Memory B cell (primary cell): ENCODE measurements around the gene AMOTL2.

Experiments
- ATAC-seq: fragments of 150-1000 bp; cut with Tn5 transposase; 2 replicates; pipeline ENCODE4 v1.10.0; 2021; ENCODE audit warnings: low read depth, mild to moderate bottlenecking, moderate library complexity
- DNase-seq, 2 donors: peaks; one replicate each; pipeline ENCODE4 v3.0.0; 2022; ENCODE audit warnings: low spot score in 2 of 2
- H3K27ac Mint-ChIP-seq: one replicate; pipeline ENCODE4 v1.8.0; 2022; ENCODE audit warnings: mild to moderate bottlenecking, moderate library complexity, mixed read lengths
- H3K27me3 Mint-ChIP-seq: one replicate; pipeline ENCODE4 v1.8.0; 2022; ENCODE audit warnings: mixed read lengths
- H3K36me3 Mint-ChIP-seq: one replicate; pipeline ENCODE4 v1.8.0; 2022; ENCODE audit warnings: mild to moderate bottlenecking, mixed read lengths
- H3K4me1 Mint-ChIP-seq: one replicate; pipeline ENCODE4 v1.8.0; 2022; ENCODE audit warnings: mixed read lengths
- H3K4me3 Mint-ChIP-seq: one replicate; pipeline ENCODE4 v1.8.0; 2022; ENCODE audit warnings: mild to moderate bottlenecking, moderate library complexity, mixed read lengths
- H3K9me3 Mint-ChIP-seq: one replicate; pipeline ENCODE4 v1.8.0; 2022; ENCODE audit warnings: mixed read lengths

AMOTL2 gene

DNA sequence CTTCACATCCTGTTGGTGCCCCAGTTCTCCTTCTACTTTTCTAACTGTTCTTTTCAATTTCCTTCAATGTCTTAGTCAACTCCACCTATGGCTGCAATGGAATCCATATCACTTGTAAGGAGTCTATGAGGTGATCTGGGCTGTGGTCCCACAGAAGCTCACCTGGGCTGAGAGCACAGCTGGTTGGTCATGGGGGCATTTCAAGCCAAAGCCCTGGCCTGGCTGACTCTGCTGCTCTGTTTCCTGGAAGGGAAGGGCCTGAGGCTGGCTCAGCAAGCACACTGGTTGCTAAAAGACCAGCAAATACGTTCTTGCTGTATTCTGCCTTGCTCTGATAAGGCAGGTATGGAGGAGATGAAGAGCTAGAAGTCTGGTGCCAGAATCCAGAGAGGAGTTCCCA is 29.0 kb downstream of the AMOTL2 start:
- Mint-ChIP-seq H3K27me3 (peaks cover 5% of the 10 kb centered on the region), H3K36me3 (no peaks in the 10 kb centered on the region), H3K4me3 (no peak overlapping the region), H3K9me3 (peaks cover 5% of the 10 kb centered on the region), H3K27ac (no peak overlapping the region), H3K4me1 (peaks cover 3% of the 10 kb centered on the region)
- no peak for DNase-seq
- no peak for ATAC-seq

DNA sequence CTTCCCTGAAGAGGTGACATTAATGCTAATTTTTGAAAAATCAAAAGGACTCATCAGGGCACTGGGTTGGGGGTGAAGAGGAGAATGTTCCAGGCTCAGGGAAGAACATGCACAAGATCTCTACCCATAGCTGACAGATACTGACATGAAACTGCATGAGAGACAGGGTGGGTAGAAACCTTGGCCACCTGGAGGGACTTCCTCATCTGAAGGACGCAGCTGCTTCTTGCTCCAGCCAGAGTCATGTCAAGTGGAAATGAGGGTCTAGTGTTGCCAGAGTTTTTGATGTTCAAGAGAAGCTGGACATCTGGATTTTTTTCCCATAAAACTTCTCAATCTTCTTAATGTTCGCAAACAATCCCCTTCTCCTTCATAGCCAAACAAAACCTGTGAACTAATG is 29.7 kb downstream of the AMOTL2 start:
- no peak overlapping the region for H3K4me3 Mint-ChIP-seq
- DNase-seq (no peak), ATAC-seq (no peak)
- peaks cover 3% of the 10 kb centered on the region for H3K4me1 Mint-ChIP-seq
- peaks cover 6% of the 10 kb centered on the region for H3K27me3 Mint-ChIP-seq
- peaks cover 5% of the 10 kb centered on the region for H3K9me3 Mint-ChIP-seq
- no peaks in the 10 kb centered on the region for H3K36me3 Mint-ChIP-seq
- no peak overlapping the region for H3K27ac Mint-ChIP-seq

DNA sequence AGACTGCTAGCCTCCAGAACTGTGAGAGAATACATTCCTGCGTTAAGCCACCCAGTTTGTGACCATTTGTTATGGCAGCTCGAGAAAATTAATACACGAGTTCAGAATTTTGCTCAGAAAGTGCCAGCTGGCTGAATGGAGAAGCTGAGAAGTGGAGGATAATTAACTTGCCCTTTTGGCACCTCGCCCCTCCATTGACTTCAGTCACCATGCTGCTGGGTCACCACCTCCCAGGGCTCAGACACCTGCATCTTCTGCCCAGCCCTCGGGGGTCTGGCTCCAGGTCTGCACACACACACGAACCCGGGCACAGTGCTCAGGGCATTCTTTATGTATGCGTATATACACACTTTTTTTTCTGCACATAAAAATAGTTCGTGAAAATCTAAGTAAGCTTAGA is 32.0 kb downstream of the AMOTL2 start:
- DNase-seq (no peak), ATAC-seq (no peak)
- H3K4me3 Mint-ChIP-seq, result no peak overlapping the region
- peaks cover 3% of the 10 kb centered on the region for H3K4me1 Mint-ChIP-seq
- H3K27ac Mint-ChIP-seq, result no peak overlapping the region
- no peaks in the 10 kb centered on the region for H3K36me3 Mint-ChIP-seq
- peaks cover 5% of the 10 kb centered on the region for H3K9me3 Mint-ChIP-seq
- H3K27me3 Mint-ChIP-seq, result peaks cover 5% of the 10 kb centered on the region

DNA sequence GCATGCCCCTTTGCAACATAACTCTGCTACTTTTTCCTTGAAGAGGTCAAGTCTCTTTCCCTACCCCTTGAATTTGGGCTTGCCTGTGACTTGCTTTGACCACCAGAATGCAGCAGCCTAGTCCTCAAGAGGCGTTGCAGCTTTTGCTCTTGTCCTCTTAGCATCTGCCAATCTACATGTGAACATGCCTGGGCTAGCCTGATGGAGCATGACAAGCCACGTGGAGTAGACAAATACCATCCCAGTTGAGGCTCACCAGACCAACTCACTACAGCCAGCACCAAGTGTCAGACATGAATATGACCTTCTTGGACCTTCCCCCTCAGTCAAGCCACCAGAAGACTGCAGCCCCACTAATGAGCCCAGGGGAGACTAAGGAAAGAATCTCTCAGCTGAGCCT is 32.9 kb downstream of the AMOTL2 start:
- peaks cover 3% of the 10 kb centered on the region for H3K4me1 Mint-ChIP-seq
- DNase-seq (no peak), ATAC-seq (no peak)
- H3K4me3 Mint-ChIP-seq, result no peak overlapping the region
- H3K27me3 Mint-ChIP-seq, result peaks cover 5% of the 10 kb centered on the region
- no peaks in the 10 kb centered on the region for H3K36me3 Mint-ChIP-seq
- H3K9me3 Mint-ChIP-seq, result no peaks in the 10 kb centered on the region
- H3K27ac Mint-ChIP-seq, result no peak overlapping the region

DNA sequence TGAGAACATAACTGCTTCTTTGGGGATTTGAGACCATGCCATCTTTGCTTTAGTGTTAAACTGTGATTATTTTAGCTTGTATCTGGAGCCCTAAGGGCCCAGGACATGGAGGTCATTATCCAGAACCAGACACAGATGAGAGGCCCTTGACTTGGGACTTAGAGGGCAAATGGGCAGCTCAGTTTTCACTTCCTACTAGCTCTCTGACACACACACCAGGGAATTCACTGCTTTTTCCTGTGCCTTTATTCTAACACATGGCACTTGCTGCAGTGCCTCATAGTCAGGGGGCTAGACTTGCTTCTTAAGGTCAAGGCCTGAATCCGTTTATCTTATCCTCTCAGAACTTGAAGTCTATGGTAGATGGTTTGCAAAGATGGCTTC is 33.3 kb downstream of the AMOTL2 start:
- DNase-seq, result no peak
- H3K4me1 Mint-ChIP-seq, result peaks cover 3% of the 10 kb centered on the region
- no peak overlapping the region for H3K27ac Mint-ChIP-seq
- H3K27me3 Mint-ChIP-seq, result peaks cover 6% of the 10 kb centered on the region
- H3K9me3 Mint-ChIP-seq, result no peaks in the 10 kb centered on the region
- H3K4me3 Mint-ChIP-seq, result no peak overlapping the region
- ATAC-seq, result no peak
- no peaks in the 10 kb centered on the region for H3K36me3 Mint-ChIP-seq

DNA sequence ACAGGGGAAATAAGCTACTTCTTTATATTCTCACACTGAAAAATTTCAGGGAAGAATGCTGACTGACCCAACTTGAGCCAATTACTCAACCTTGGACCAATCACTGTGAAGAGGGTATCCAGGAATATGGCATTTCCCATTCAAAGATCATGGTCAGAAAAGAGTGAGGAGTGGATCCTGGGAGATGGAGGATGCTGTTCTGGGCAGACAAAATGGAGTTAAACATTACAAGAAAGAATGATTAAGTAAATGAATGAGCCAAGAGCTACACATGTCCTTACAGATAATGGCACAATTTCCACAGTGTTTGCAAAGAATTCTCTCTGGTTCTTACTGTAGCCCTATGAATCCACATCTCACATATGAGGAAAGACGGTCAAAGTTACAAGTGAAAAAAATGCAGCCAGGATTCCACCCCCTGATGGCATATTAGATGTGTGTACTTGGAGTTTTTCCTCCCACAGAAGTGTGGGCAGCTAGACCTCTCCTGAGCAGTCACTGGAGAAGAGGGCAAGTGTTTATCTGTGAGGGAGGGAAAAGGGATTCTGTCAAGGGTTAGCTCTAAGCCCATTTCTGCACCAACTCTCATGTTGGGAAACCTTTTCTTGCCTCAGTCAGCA is 33.8 kb downstream of the AMOTL2 start:
- Mint-ChIP-seq H3K27ac (no peak overlapping the region), H3K36me3 (no peaks in the 10 kb centered on the region), H3K9me3 (no peaks in the 10 kb centered on the region), H3K4me1 (peaks cover 3% of the 10 kb centered on the region), H3K4me3 (no peak overlapping the region), H3K27me3 (peaks cover 6% of the 10 kb centered on the region)
- DNase-seq (no peak), ATAC-seq (no peak)

DNA sequence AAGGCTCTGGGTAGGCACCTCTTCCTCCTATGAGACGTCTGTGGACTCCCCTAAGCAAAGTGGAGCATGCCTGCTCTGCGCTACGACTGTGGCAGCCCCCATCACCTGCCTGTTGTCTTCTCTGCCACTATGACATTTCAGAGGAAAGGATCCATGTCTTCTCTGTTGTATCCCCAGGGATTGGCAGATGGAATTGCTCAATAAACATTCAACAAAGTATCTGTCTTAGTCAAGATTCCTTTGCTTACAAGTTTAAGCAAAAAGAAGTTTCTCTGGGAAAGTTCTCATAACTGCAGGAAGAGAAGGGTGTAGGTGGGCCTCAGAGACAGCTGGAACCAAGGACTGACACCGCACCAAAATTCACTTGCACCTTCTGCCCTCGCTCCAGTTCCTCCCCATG is 34.3 kb downstream of the AMOTL2 start:
- ATAC-seq, result no peak

DNA sequence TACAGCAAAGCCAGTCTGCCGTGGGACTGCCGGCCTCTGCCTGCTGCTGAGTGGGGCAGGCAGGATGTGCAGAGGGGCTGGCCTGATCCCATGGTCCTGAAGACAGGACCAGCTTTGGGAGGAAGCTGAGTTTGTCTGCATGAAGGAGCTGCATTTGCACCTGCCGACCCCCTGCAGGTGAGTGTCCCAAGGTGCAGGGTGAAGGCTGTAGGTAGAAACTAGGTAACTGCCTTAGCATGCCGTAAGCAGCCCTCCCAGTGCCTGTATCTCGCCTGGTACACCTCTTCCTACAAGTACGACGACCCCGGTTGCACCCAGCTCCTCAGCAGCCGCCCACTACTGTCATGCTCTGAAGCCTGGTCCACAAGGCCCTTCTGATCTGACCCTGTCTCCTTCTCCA is 34.9 kb downstream of the AMOTL2 start:
- H3K4me1 Mint-ChIP-seq, result peaks cover 3% of the 10 kb centered on the region
- no peaks in the 10 kb centered on the region for H3K36me3 Mint-ChIP-seq
- DNase-seq (no peak), ATAC-seq (no peak)
- no peak overlapping the region for H3K27ac Mint-ChIP-seq
- H3K4me3 Mint-ChIP-seq, result no peak overlapping the region
- H3K27me3 Mint-ChIP-seq, result peaks cover 7% of the 10 kb centered on the region
- no peaks in the 10 kb centered on the region for H3K9me3 Mint-ChIP-seq

More for the DNA sequence above, 34.3 kb downstream of the AMOTL2 start:
- Mint-ChIP-seq H3K27me3 (peaks cover 6% of the 10 kb centered on the region), H3K27ac (no peak overlapping the region), H3K4me3 (no peak overlapping the region), H3K9me3 (no peaks in the 10 kb centered on the region), H3K36me3 (no peaks in the 10 kb centered on the region), H3K4me1 (peaks cover 3% of the 10 kb centered on the region)
- DNase-seq, result no peak

DNA sequence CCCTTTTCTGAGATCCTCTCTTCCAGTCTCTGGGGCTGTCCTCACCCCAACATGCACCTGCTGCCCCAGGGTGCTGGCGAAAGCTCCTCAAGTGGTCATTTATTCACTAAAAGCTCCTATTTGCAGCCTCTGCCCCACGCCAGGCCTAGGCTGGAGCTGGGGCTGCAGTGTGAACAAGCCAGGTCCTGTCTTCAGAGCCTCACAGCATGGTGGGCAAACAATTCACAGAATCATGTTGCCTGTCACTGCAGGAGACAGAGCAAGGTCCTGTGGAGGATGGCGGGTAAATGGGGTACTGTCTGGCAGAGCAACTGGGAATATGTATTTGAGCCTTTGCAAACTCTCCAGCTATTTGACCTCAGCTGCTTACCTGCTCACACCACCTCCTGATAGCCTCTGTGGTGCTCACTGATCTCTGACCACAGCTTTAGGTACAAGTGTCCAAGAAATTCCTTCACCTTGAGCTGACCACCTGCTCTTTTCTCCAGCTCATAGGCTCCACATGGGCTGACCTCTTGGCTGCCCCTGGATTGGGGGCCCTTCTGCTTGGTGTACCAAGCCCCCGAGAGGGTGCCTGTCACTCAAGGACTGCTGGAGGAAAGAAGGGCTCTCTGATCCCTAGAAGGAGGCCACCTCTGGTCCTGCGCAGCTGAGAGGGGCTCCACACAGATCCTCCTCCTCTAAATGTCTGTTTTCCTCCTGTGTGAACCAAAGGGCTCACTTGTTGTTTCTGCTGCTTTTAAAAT is 35.6 kb downstream of the AMOTL2 start:
- Mint-ChIP-seq H3K27me3 (peaks cover 6% of the 10 kb centered on the region), H3K9me3 (no peaks in the 10 kb centered on the region), H3K36me3 (no peaks in the 10 kb centered on the region), H3K27ac (no peak overlapping the region), H3K4me1 (peaks cover 3% of the 10 kb centered on the region), H3K4me3 (no peak overlapping the region)
- DNase-seq, result no peak
- no peak for ATAC-seq

DNA sequence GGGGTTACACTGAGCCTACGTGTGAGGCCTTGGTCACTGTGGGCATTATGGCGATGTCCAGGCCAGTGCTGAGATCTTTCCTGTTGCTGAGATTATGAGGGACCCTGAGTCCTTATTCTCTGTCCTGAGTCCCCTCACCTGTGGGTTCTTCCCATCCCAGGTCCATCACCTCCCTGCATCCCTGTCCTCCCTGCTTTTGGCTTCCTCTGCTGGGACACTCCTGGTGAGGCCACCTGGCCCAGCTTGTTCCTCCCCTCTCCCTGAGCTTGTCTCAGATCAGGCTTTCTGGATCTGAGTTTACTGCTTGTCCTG is 36.1 kb downstream of the AMOTL2 start:
- no peak for ATAC-seq
- Mint-ChIP-seq H3K4me3 (no peak overlapping the region), H3K27ac (no peak overlapping the region), H3K27me3 (peaks cover 5% of the 10 kb centered on the region), H3K9me3 (no peaks in the 10 kb centered on the region), H3K36me3 (no peaks in the 10 kb centered on the region), H3K4me1 (peaks cover 3% of the 10 kb centered on the region)
- no peak for DNase-seq

DNA sequence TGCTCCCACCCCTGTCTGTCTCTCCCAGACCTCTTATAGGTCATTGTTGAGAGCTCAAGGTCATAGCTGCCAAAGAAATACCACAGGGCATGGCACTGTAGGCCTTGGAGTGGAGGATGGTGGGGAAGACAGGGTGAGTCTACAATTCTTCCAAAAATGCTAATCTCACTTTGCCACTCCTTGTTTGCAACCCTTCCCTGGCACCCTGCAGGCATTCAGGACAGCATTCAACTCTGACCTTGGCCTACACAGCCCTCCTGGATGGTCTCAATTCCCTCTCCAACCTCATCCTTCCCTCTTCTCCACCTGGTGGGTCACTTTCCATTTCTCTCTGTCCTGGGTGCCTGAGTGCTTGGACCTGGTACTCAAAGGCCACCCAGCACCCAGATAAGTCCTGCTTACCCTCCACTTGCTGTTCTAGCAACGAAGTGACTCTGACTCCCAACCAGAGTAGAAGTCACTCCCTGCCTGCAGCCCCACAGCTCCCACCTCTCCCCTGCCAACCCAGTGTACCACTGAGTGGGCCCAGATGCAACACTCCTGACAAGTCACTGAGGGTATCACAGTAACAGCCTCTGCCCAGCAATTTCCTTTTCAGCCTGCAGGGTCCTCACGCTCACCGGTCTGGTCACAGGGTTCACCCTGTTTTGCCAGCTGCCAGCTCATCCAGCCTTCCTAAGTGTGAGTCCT is 36.6 kb downstream of the AMOTL2 start:
- no peak overlapping the region for H3K4me3 Mint-ChIP-seq
- H3K27me3 Mint-ChIP-seq, result peaks cover 5% of the 10 kb centered on the region
- no peak overlapping the region for H3K27ac Mint-ChIP-seq
- H3K4me1 Mint-ChIP-seq, result peaks cover 3% of the 10 kb centered on the region
- no peaks in the 10 kb centered on the region for H3K36me3 Mint-ChIP-seq
- no peak for DNase-seq
- no peak for ATAC-seq
- no peaks in the 10 kb centered on the region for H3K9me3 Mint-ChIP-seq

DNA sequence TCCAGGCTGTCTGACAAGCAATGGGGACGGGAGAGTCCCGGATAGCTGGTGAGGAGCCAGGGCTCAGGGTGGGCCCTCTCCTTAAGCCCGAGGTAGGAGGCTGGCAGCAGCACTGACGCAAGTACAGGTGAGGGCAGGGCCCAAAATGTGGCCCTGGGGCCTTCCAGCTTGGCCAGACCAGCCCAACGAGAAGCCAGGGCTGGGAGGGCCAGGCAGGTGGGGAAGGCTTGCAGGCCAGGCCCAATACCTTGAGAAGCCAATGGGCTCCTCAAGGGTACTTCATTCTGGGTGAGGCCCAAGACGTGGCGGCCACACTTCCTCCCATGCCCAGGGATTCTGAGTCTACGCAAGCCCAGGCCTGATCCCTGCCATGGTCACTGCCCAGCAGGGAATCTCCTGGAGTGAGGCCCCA is 37.2 kb downstream of the AMOTL2 start:
- no peak for DNase-seq
- no peak for ATAC-seq
- Mint-ChIP-seq H3K4me1 (peaks cover 3% of the 10 kb centered on the region), H3K36me3 (no peaks in the 10 kb centered on the region), H3K27me3 (peaks cover 10% of the 10 kb centered on the region), H3K4me3 (no peak overlapping the region), H3K27ac (no peak overlapping the region), H3K9me3 (no peaks in the 10 kb centered on the region)

DNA sequence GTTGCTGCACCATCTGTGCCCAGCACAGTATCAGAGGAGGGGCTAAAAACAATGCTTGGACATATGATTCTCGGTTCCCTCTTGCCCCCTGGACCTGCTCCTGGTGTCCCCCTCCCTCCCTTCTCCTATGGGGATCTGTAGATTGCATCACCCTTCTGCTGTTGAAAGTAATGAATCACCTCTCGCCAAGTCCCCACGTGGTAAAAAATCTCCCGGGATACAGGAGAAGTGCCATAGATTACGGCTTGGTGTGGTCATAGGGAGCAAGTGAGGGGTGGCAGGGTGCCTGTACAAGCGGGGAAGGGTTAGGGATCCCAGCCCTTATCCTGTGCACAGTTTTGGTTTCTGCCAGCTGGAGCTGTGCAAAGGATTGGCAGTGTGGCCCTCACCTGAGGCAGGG is 37.7 kb downstream of the AMOTL2 start:
- Mint-ChIP-seq H3K36me3 (no peaks in the 10 kb centered on the region), H3K27ac (no peak overlapping the region), H3K4me1 (peaks cover 3% of the 10 kb centered on the region), H3K9me3 (no peaks in the 10 kb centered on the region), H3K27me3 (peaks cover 10% of the 10 kb centered on the region), H3K4me3 (no peak overlapping the region)
- DNase-seq (no peak), ATAC-seq (no peak)

DNA sequence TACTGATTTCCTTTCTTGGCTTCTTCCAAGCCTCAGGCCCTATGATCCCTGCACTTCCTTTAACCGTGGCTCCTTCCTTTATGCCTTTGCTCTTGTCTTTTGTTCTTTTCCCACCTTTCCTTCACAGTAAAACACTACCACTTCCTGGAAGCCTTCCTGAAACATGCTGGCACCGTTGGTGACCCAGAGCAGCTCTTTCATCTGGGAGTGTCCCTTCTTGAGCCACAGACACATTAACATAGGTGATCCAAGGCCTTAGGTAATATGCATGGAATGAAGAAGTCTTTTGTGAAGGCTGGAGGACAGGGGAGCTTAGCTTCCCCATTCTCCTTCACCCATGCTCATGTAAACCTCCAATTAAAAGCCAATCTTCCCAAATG is 39.4 kb downstream of the AMOTL2 start:
- ATAC-seq (no peak), DNase-seq (no peak)
- no peak overlapping the region for H3K27ac Mint-ChIP-seq
- H3K4me1 Mint-ChIP-seq, result no peaks in the 10 kb centered on the region
- H3K4me3 Mint-ChIP-seq, result no peak overlapping the region
- no peaks in the 10 kb centered on the region for H3K36me3 Mint-ChIP-seq
- no peaks in the 10 kb centered on the region for H3K9me3 Mint-ChIP-seq
- peaks cover 10% of the 10 kb centered on the region for H3K27me3 Mint-ChIP-seq
